ENCODE data around the gene HSPA1L. TPM values are rescaled to one million over a fixed set of nuclear protein-coding genes. Genes with fewer than 3 reads are reported as not detected.

HSPA1L gene
- total RNA-seq, 2 donors from 2014 or later: 1.5 to 8.5 TPM

DNA sequence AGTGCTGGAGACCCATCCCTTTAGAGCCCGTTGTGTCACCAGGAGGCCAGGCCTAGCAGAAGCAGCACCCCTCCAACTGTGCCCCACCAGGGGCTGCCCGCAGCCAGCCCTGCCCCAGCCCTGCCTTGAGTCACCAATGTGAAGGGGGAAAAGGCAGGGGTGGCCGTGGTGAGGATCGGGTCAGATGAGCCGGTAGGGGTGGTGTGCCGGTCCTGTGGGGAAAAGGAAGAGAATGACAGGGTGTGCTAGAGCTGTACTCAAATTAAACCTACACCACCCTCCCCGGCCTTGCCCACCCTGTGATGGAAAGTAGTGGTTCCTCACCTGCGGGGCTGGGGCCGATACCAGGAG lies 49.5 kb downstream of the HSPA1L start:
- Histone ChIP-seq H3K27ac (no peak overlapping the region), H3K27me3 (replicated peaks; ENCODE audit: insufficient read depth) (no peaks in the 10 kb centered on the region), H3K9me3 (no peaks in the 10 kb centered on the region), H3K4me1 (replicated peaks) (no peaks in the 10 kb centered on the region), H3K36me3 (no peaks in the 10 kb centered on the region), H3K4me3 (no peak overlapping the region)
- no peak for DNase-seq (ENCODE audit: low spot score)
- intact Hi-C loops (cut with DNase I): no loop called here
- 93% methylated on average over 9 of the region's 9 CpGs for WGBS
- TF ChIP-seq POLR2A (IDR thresholded peaks at IDR 0.05): no peak

DNA sequence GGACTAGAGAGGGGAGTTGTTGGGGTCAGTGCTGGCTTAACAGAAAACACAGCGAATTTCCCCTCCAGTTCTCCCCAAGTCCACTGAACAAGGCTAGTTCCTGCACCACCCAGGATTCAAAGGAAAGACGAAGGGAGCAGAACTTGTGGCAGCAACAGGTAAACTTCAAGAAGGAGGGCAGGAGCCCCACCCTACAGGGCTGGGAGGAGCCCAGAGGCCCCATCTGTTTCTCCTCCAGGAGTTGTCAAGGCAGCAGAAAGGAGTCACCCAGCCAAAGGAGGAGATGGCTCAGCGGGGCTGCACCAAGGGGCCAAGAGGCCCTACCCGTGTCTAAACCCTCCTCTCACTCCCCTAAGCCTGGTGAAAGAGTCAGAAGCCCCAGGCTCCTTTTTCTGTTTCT lies 50.9 kb downstream of the HSPA1L start:
- no peaks in the 10 kb centered on the region for H3K27me3 ChIP-seq (replicated peaks; ENCODE audit: insufficient read depth)
- H3K4me3 ChIP-seq: no peak overlapping the region
- no peak overlapping the region for H3K27ac ChIP-seq
- H3K9me3 ChIP-seq: no peaks in the 10 kb centered on the region
- TF ChIP-seq POLR2A (IDR thresholded peaks at IDR 0.05) (no peak), POLR2AphosphoS5 (IDR thresholded peaks at IDR 0.05) (no peak)
- TF ChIP-seq, protein P1, sequence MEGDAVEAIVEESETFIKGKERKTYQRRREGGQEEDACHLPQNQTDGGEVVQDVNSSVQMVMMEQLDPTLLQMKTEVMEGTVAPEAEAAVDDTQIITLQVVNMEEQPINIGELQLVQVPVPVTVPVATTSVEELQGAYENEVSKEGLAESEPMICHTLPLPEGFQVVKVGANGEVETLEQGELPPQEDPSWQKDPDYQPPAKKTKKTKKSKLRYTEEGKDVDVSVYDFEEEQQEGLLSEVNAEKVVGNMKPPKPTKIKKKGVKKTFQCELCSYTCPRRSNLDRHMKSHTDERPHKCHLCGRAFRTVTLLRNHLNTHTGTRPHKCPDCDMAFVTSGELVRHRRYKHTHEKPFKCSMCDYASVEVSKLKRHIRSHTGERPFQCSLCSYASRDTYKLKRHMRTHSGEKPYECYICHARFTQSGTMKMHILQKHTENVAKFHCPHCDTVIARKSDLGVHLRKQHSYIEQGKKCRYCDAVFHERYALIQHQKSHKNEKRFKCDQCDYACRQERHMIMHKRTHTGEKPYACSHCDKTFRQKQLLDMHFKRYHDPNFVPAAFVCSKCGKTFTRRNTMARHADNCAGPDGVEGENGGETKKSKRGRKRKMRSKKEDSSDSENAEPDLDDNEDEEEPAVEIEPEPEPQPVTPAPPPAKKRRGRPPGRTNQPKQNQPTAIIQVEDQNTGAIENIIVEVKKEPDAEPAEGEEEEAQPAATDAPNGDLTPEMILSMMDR (IDR thresholded peaks at IDR 0.05): no peak
- H3K36me3 ChIP-seq: no peaks in the 10 kb centered on the region
- H3K4me1 ChIP-seq (replicated peaks): no peaks in the 10 kb centered on the region
- intact Hi-C loops (cut with DNase I): no loop called here
- DNase-seq (ENCODE audit: low spot score): no peak
- WGBS: 90% methylated on average over 4 of the region's 4 CpGs

DNA sequence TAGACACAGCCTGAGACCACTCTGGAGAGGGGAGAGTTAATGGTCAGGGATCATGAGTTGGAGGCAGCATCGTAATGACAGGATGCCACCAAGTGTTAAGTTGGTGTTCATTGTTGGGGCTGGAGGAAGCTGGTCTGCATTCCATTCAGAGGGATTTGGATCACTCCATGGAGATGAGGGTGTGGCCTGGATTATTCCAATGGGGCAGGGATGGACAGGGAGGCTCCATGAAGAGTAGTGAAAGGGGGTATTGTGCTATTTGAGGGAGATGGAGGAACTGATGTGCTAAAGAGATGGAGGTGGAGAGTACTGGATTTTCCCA lies 51.5 kb downstream of the HSPA1L start:
- H3K27me3 ChIP-seq (replicated peaks; ENCODE audit: insufficient read depth): no peaks in the 10 kb centered on the region
- no peak for TF ChIP-seq POLR2AphosphoS5 (IDR thresholded peaks at IDR 0.05)
- no peak for TF ChIP-seq POLR2A (IDR thresholded peaks at IDR 0.05)
- TF ChIP-seq, protein P1 (IDR thresholded peaks at IDR 0.05): no peak
- no peak overlapping the region for H3K27ac ChIP-seq
- no peak overlapping the region for H3K4me3 ChIP-seq
- intact Hi-C loops (cut with DNase I): no loop called here
- no peaks in the 10 kb centered on the region for H3K9me3 ChIP-seq
- WGBS: 20% methylated on average over 1 of the region's 1 CpG
- no peak for DNase-seq (ENCODE audit: low spot score)
- H3K4me1 ChIP-seq (replicated peaks): no peaks in the 10 kb centered on the region
- no peaks in the 10 kb centered on the region for H3K36me3 ChIP-seq

GRCh38 chr6:31762878-31763618 lies 52.0 kb downstream of the HSPA1L start:
- Histone ChIP-seq H3K4me3 (no peak overlapping the region), H3K4me1 (replicated peaks) (no peaks in the 10 kb centered on the region), H3K27ac (no peak overlapping the region), H3K9me3 (no peaks in the 10 kb centered on the region), H3K36me3 (no peaks in the 10 kb centered on the region), H3K27me3 (replicated peaks; ENCODE audit: insufficient read depth) (no peaks in the 10 kb centered on the region)
- TF ChIP-seq POLR2A (IDR thresholded peaks at IDR 0.05) (no peak), POLR2AphosphoS5 (IDR thresholded peaks at IDR 0.05) (no peak)
- TF ChIP-seq, protein P1 (IDR thresholded peaks at IDR 0.05): no peak
- intact Hi-C loops (cut with DNase I): no loop called here
- WGBS: 66% methylated on average over 7 of the region's 8 CpGs
- no peak for DNase-seq (ENCODE audit: low spot score)

- WGBS: 80% methylated on average over 4 of the region's 4 CpGs
- Histone ChIP-seq H3K27ac (no peak within 1 kb of the TSS), H3K9me3 (no peaks in the 10 kb centered on the region)
Observed at GRCh38 chr6:31762356-31762755, 52.7 kb downstream of the HSPA1L start, which contains the start of gene SAPCD1. TSS of gene SAPCD1 (plus strand) at chr6:31762656. CDS start at chr6:31763055, 399 bp downstream.

DNA sequence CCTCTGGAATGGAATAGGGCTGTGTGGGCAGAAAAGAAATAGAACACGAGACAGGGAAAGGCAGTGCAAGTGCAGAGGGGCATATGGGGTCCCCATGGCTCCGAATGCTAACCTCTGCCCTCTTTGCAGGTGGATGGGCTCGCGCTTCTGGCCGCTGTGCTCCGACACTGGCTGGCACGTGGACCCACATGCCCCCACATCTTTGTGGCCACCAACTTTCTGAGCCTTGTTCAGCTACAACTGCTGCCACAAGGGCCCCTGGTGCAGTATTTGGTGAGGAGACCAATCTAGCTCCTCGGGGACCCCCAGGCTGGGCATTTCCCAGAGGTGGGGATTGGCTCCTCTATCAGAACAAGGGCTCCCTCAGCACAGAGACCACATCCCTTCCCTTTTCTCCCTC lies 53.7 kb downstream of the HSPA1L start:
- TF ChIP-seq, protein P1 (IDR thresholded peaks at IDR 0.05): no peak
- TF ChIP-seq POLR2A (IDR thresholded peaks at IDR 0.05) (no peak), POLR2AphosphoS5 (IDR thresholded peaks at IDR 0.05) (no peak)
- intact Hi-C loops (cut with DNase I): no loop called here
- no peaks in the 10 kb centered on the region for H3K27me3 ChIP-seq (replicated peaks; ENCODE audit: insufficient read depth)
- H3K27ac ChIP-seq: no peak overlapping the region
- no peaks in the 10 kb centered on the region for H3K4me1 ChIP-seq (replicated peaks)
- no peak for DNase-seq (ENCODE audit: low spot score)
- H3K9me3 ChIP-seq: no peaks in the 10 kb centered on the region
- H3K4me3 ChIP-seq: no peak overlapping the region
- no peaks in the 10 kb centered on the region for H3K36me3 ChIP-seq
- WGBS: 97% methylated on average over 8 of the region's 8 CpGs

More at GRCh38 chr6:31762356-31762755, 52.7 kb downstream of the HSPA1L start, which contains the start of gene SAPCD1:
- DNase-seq (ENCODE audit: low spot score): no peak
- TF ChIP-seq POLR2A (IDR thresholded peaks at IDR 0.05): no peak
- no peaks in the 10 kb centered on the region for H3K36me3 ChIP-seq
- H3K4me3 ChIP-seq: no peak within 1 kb of the TSS
- H3K27me3 ChIP-seq (replicated peaks; ENCODE audit: insufficient read depth): no peaks in the 10 kb centered on the region
- intact Hi-C loops (cut with DNase I): no loop called here
- H3K4me1 ChIP-seq (replicated peaks): no peaks in the 10 kb centered on the region
